Adrenal gland (tissue), 5 donors: ENCODE measurements around the gene BRD4.

Experiments
- POLR2A ChIP-seq, 2 donors: fragments of 450-650 bp; IDR thresholded peaks; one replicate each; pipeline ENCODE4 v1.6.1; 2017; ENCODE audit warnings: antibody characterized with exemption in 2 of 2, mild to moderate bottlenecking in 2 of 2, moderate library complexity in 1 of 2
- TF ChIP-seq, protein P1 (sequence below), 6 experiments: fragments of 450-650 bp in 4 of 6; fragments of 200-600 bp in 2 of 6; sonication (generic) in 1 of 6; IDR thresholded peaks; 1 replicate in 5 of 6; 2 replicates in 1 of 6; pipeline versions ENCODE4 v1.5.1 to v1.8.0; 2016 to 2021; ENCODE audit warnings: antibody characterized with exemption in 6 of 6, mild to moderate bottlenecking in 2 of 6, moderate library complexity in 1 of 6
- donor health status: DM: no; HTN: no; CAD: no.

DNA sequence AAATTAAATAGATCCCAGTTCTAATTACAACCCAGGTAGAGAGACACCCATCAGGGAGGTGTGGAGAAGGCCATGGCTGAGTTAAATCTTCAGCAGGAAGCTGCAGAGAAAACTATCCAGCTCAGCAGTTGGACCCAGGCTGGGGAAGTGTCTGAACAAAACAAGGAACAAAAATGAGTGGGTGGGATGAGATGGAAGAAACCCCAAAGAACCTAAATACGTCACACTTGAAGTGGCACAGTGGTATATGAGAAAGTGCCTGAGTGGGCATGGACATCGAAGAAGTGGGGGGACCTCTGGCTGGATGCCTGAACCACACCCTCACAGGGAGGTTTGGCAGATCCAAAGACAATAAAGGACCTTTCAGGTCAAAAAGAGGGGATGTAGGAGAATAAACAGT is 96.6 kb downstream of the BRD4 start:
- TF ChIP-seq, protein P1, sequence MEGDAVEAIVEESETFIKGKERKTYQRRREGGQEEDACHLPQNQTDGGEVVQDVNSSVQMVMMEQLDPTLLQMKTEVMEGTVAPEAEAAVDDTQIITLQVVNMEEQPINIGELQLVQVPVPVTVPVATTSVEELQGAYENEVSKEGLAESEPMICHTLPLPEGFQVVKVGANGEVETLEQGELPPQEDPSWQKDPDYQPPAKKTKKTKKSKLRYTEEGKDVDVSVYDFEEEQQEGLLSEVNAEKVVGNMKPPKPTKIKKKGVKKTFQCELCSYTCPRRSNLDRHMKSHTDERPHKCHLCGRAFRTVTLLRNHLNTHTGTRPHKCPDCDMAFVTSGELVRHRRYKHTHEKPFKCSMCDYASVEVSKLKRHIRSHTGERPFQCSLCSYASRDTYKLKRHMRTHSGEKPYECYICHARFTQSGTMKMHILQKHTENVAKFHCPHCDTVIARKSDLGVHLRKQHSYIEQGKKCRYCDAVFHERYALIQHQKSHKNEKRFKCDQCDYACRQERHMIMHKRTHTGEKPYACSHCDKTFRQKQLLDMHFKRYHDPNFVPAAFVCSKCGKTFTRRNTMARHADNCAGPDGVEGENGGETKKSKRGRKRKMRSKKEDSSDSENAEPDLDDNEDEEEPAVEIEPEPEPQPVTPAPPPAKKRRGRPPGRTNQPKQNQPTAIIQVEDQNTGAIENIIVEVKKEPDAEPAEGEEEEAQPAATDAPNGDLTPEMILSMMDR (IDR thresholded peaks at IDR 0.05), result no peak
- TF ChIP-seq POLR2A (IDR thresholded peaks at IDR 0.05), result no peak
